Right lobe of liver (tissue), 6 donors: ENCODE results near the gene CD4. TPM values are rescaled to one million over a fixed set of nuclear protein-coding genes. Genes with fewer than 3 reads are reported as not detected.
"Not testable (repeated sequence)": the region's sequence is repeated elsewhere in the genome, so short reads cannot be mapped to it uniquely, and the experiment has no call there.

Source experiments
- ATAC-seq, 4 donors: fragments of 200-7000 bp; cut with Tn5 transposase; one replicate each; pipeline ENCODE4 v1.9.1; 2020; ENCODE audit warnings: mild to moderate bottlenecking in 4 of 4, moderate library complexity in 4 of 4
- DNase-seq, 3 donors: peaks; one replicate each; pipeline ENCODE4 v3.0.0-alpha.2; 2020
- H3K27ac ChIP-seq, 3 donors: fragments of 200-600 bp; one replicate each; pipeline ENCODE4 v1.8.0; 2022
- H3K27me3 ChIP-seq, 2 donors: fragments of 200-600 bp; one replicate each; pipeline ENCODE4 v1.8.0; 2022
- H3K36me3 ChIP-seq, 4 donors: fragments of 200-600 bp; sonication (generic) in 1 of 4; one replicate each; pipeline versions ENCODE4 v1.5.1 to v1.8.0; 2017 to 2022; ENCODE audit warnings: control low read depth in 1 of 4
- H3K4me1 ChIP-seq, 4 donors: fragments of 200-600 bp; sonication (generic) in 1 of 4; one replicate each; pipeline versions ENCODE4 v1.5.1 to v1.8.0; 2017 to 2022; ENCODE audit warnings: control low read depth in 1 of 4
- H3K4me3 ChIP-seq, 3 donors: fragments of 200-600 bp; one replicate each; pipeline ENCODE4 v1.8.0; 2022
- H3K9me3 ChIP-seq, 4 donors: fragments of 200-600 bp; sonication (generic) in 1 of 4; one replicate each; pipeline versions ENCODE4 v1.5.1 to v1.8.0; 2017 to 2022; ENCODE audit warnings: control low read depth in 1 of 4
- POLR2A ChIP-seq: fragments of 450-650 bp; IDR thresholded peaks from one replicate; pipeline ENCODE4 v1.6.1; 2017; ENCODE audit warnings: antibody characterized with exemption, mild to moderate bottlenecking
- WGBS: methylation state at CpG from one replicate; pipeline ENCODE4 v1.1.6; 2018; ENCODE audit warnings: low coverage, low lambda C conversion rate; ENCODE audit not compliant: insufficient coverage; ENCODE audit errors: missing lambda C conversion rate; 5-methylcytosine and 5-hydroxymethylcytosine counted together
- intact Hi-C, 2 donors: fragments of 100-400 bp; cut with DNase I; formaldehyde crosslinking; loops; one replicate each; pipeline versions ENCODE4 v1.11.2 to v1.14.1; 2022
- long read RNA-seq: library from polyadenylated mRNA; unstranded; transcript quantifications from one replicate; pipeline ENCODE4 v2.0.0, GENCODE V29; 2019
- total RNA-seq, 6 experiments: library from RNA; depleted of rRNA in 2 of 6; stranded (reverse); fragments of >200 nt in 2 of 6; fragmentation: NEBNext Ultra II Directional in 3 of 6; extraction: Animal tissue kit (Norgen Biotek cat#: 25700) in 3 of 6; gene quantifications; one replicate each; pipeline versions ENCODE4 v1.1.0 to v1.2.4, GENCODE V29; 2016 to 2023
- TF ChIP-seq, protein P1 (sequence below), 4 donors: fragments of 200-600 bp in 3 of 4; fragments of 450-650 bp in 1 of 4; IDR thresholded peaks; one replicate each; pipeline versions ENCODE4 v1.5.1 to v1.8.0; 2016 to 2022; ENCODE audit warnings: antibody characterized with exemption in 4 of 4, mild to moderate bottlenecking in 2 of 4
- donor health status: DM: no; HTN: yes; CAD: no.
- donor health status: DM: no; HTN: no; CAD: no.
- donor health status: DM: no; HTN: no; CAD: no.
- donor health status: DM: no; HTN: yes; CAD: no.
- donor health status: DM: no; HTN: yes; CAD: no.

CD4 gene
- 10 to 100 TPM; 10.0 to 41.6 (median 28.1) TPM for total RNA-seq
- long read RNA-seq, partial matches to known transcripts = 6 of 6 reads
- long read RNA-seq, other reads (novel, unspliced or antisense) = 0 of 6 reads

- Histone ChIP-seq H3K36me3 (no peaks in the 10 kb centered on the region), H3K4me1 (no peaks in the 10 kb centered on the region), H3K9me3 (no peaks in the 10 kb centered on the region), H3K27me3 (no peaks in the 10 kb centered on the region), H3K27ac (peak within 1 kb of the TSS; percentile 36 to 65 (median 65)), H3K4me3 (peak within 1 kb of the TSS; percentile 32 to 44 (median 36))
- WGBS = 39% methylated on average over 14 of the region's 18 CpGs
- intact Hi-C loops = no loop called here
- ATAC-seq (peak; percentile 75 to 80 (median 76)), DNase-seq (peak; percentile 69 to 74 (median 73))
- TF ChIP-seq, protein P1, sequence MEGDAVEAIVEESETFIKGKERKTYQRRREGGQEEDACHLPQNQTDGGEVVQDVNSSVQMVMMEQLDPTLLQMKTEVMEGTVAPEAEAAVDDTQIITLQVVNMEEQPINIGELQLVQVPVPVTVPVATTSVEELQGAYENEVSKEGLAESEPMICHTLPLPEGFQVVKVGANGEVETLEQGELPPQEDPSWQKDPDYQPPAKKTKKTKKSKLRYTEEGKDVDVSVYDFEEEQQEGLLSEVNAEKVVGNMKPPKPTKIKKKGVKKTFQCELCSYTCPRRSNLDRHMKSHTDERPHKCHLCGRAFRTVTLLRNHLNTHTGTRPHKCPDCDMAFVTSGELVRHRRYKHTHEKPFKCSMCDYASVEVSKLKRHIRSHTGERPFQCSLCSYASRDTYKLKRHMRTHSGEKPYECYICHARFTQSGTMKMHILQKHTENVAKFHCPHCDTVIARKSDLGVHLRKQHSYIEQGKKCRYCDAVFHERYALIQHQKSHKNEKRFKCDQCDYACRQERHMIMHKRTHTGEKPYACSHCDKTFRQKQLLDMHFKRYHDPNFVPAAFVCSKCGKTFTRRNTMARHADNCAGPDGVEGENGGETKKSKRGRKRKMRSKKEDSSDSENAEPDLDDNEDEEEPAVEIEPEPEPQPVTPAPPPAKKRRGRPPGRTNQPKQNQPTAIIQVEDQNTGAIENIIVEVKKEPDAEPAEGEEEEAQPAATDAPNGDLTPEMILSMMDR (IDR thresholded peaks at IDR 0.05) = no peak
- TF ChIP-seq POLR2A = peak; percentile 69
Observed at GRCh38 chr12:6788972-6789924, at the start of gene CD4. Gene CD4 (plus strand): TSS chr12:6789528. CDS start chr12:6800139, 10,611 bp downstream.

DNA sequence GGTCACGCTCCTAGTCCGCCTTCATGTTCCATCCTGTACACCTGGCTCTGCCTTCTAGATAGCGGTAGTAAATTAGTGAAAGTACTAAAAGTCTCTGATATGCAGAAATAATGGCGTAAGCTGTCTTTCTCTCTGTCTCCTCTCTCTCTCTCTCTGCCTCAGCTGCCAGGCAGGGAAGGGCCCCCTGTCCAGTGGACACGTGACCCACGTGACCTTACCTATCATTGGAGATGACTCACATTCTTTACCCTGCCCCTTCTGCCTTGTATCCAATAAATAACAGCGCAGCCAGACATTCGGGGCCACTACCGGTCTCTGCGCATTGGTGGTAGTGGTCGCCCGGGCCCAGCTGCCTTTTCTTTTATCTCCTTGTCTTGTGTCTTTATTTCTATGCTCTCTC is 47.2 kb upstream of the CD4 start:
- intact Hi-C loops, H3K27me3 ChIP-seq, H3K9me3 ChIP-seq, H3K36me3 ChIP-seq, H3K4me3 ChIP-seq, H3K27ac ChIP-seq, DNase-seq, ATAC-seq, H3K4me1 ChIP-seq: not testable (repeated sequence)
- 97% methylated on average over 6 of the region's 12 CpGs for WGBS

GRCh38 chr12:6742834-6743233 is 46.5 kb upstream of the CD4 start:
- 68% methylated on average over 3 of the region's 3 CpGs for WGBS
- H3K27ac ChIP-seq = no peak overlapping the region
- intact Hi-C loops = no loop called here

DNA sequence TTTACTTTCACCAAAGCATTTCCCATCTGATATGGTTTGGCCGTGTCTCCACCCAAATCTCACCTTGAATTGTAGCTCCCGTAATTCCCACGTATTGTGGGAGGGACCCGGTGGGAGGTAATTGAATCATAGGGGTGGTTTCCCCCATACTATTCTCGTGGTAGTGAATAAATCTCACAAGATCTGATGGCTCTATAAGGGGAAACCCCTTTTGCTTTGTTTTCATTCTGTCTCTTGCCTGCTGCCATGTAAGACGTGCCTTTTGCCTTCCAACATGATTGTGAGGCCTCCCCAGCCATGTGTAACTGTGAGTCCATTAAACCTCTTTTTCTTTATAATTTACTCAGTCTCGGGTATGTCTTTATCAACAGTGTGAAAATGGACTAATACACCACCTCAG is 46.0 kb upstream of the CD4 start:
- ATAC-seq, DNase-seq, H3K4me3 ChIP-seq, intact Hi-C loops, H3K9me3 ChIP-seq, H3K4me1 ChIP-seq, H3K27ac ChIP-seq, H3K27me3 ChIP-seq: not testable (repeated sequence)
- peaks cover 0 to 16% (median 7%) of the 10 kb centered on the region in 4 donors for H3K36me3 ChIP-seq
- 40% methylated on average over 7 of the region's 7 CpGs for WGBS

More at GRCh38 chr12:6742834-6743233, 46.5 kb upstream of the CD4 start:
- ATAC-seq (no peak), DNase-seq (no peak)
- no peak overlapping the region for H3K4me3 ChIP-seq
- H3K9me3 ChIP-seq = no peaks in the 10 kb centered on the region
- no peaks in the 10 kb centered on the region for H3K4me1 ChIP-seq
- no peaks in the 10 kb centered on the region for H3K27me3 ChIP-seq
- peaks cover 0 to 11% (median 5%) of the 10 kb centered on the region in 4 donors for H3K36me3 ChIP-seq
- TF ChIP-seq POLR2A = no peak
- TF ChIP-seq, protein P1 (IDR thresholded peaks at IDR 0.05) = no peak

DNA sequence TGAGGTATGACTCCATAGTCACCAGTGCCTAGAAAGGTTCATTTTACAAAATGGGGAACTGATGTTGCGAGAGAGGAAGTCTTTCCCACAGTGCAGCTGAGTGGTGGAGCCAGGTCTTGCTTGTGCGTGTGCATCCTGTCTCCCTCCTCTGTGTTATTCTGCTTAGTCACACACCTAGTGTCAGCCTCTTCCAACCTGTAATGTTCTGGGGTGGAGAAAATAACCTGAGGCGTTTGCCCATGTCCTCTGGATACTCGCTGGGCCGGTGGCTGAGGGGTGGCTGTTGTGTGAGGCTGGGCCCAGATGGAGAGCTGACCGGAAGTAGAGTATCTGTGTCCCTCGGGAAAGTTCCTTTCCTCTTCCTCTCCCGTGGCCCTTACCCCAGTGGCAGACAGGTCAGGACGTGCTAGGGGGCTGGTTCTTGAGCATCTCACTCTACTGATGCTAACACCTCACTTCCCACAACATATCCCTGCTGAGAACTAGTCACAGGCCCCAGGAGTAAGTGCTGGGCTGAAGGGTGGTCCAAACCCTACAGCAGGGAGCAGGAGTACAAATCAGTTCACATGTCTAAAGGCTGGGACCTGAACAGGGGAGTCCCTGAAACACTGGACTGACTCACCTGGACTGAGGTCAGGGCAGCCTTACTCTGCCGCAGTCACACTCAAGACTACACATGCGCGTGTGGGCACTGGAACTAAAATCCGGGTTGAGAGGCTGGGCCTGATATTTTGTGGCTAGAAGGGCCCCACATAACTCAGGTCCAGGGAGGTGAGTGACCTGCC is 43.4 kb upstream of the CD4 start:
- DNase-seq (peak in 1 of 3 donors; percentile 60), ATAC-seq (peak; percentile 48 to 71 (median 62))
- H3K27me3 ChIP-seq = no peaks in the 10 kb centered on the region
- TF ChIP-seq POLR2A = no peak
- TF ChIP-seq, protein P1 (IDR thresholded peaks at IDR 0.05) = no peak
- H3K9me3 ChIP-seq = no peaks in the 10 kb centered on the region
- H3K4me3 ChIP-seq = no peak overlapping the region
- intact Hi-C loops = no loop called here
- H3K36me3 ChIP-seq = peaks cover 0 to 42% (median 24%) of the 10 kb centered on the region in 4 donors
- H3K4me1 ChIP-seq = no peaks in the 10 kb centered on the region
- 30% methylated on average over 6 of the region's 13 CpGs for WGBS
- peak overlapping the region in 2 of 3 donors; percentile 24 to 33 for H3K27ac ChIP-seq
